ENCODE measurements around the gene CCDC33.

The CCDC33 gene

DNA sequence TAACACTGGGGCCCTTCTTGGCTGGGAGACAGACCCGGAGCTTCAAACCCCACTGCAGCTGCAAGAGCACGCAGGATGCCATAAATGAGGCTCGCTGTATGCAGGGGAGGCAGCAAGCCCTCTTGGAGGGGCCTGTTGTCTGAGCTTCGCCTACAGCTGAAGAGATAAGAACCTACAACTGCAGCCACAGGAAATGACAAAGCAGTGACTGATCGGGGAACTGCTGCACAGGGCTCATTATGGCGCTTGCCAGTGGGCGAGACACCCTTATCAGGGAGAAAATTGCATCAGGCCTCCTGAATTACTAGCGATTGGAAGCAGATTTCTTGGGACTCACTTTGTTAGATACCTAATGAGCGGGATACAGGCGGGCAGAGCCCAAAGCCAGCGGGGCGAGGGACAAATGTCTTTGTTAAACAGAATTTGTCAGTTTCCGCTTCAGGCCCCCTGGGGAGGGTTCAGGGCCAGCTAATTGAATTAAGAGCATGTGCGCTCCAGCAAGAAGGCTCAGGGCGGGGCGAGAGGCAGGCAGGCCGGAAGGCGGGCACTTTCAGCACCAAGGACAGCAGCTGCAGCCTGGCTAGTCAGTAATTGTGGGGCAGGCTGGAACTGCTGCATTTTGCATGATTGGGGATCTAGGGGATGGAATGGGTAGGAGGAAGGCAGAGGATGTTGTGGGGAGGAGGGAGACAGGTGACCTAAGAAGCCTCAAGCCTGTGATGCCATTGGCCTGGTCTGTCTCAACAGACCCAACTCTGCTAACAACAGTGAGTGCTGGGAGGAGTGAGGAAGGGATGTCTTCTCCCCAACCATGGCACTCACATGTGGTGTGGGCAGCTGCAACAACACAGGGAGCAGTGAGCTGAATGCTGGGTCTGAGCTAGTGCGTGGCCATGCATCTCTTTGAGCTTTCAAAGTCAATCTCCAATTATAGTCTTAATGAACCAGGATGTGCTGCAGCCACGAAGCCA, 55.3 kb downstream of the CCDC33 start:
- peak; percentile 78 for DNase-seq

GRCh38 chr15:74293021-74293810, 57.1 kb downstream of the CCDC33 start:
- no peak for DNase-seq

DNA sequence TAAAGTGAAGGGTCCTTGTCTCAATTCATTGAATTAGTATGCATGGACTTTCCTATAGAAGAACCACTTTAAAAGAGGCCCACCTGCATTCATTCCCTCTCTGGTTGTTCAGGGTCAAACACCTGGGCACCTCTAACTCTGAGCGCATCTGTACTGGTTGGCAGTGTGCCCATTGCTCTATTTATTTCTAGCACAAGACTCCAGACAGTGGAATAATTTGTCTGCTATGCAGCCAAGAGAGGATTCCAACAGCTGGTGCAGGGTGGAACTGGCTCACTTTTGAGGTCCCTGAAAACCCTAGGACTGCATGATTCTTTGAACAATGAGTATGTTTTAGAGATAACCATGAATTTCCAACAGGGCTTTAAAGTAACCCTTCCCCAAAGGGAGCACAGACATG, 57.9 kb downstream of the CCDC33 start:
- DNase-seq = no peak

GRCh38 chr15:74295800-74296199, 59.7 kb downstream of the CCDC33 start:
- DNase-seq = no peak

GRCh38 chr15:74297887-74298286, 61.8 kb downstream of the CCDC33 start:
- no peak for DNase-seq

- no peak for DNase-seq
These were observed 64.1 kb downstream of the CCDC33 start for GRCh38 chr15:74300057-74300795.

GRCh38 chr15:74301583-74302361, 65.6 kb downstream of the CCDC33 start:
- no peak for DNase-seq

GRCh38 chr15:74302821-74303359, 66.8 kb downstream of the CCDC33 start:
- peak; percentile 34 for DNase-seq

- DNase-seq = no peak
These were observed 67.7 kb downstream of the CCDC33 start for GRCh38 chr15:74303741-74304309.

DNA sequence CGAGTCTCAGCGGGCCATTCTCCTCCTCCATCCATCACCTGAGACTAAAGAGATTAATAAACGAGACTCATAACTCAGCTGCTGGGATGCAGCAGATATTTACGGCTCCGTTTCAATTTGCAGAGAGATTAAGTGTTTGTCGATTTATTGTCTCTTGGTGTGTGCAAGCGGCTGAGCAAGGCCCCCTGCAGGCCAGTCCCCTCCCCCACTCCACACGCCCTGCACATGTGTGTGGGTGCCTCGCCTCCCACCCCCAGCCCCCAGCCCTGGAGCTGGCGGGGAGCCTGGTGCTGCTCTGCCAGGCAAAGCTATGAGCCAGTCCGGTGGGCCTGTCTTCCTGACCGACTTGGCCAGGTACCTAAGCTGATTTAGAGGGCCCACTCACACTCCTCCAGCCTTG, 68.3 kb downstream of the CCDC33 start:
- DNase-seq = no peak

DNA sequence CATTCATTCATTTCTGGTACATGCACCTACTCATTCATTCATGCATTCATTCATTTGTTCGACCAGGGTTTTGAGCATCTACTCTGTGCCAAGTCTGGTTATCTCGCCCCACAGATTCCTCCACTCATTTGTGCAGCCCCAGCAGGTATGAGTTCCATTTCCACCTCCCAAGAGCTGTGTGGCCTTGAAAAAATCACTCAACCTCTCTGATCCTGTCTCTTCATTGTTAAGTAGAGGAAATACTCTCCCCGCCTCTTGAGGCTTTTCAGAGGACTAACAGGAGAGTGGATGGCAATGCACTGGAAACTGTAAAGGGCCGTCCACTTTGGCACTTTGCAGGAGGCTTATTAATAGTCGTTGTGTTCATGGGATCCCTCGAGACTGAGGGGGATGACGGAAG, 69.6 kb downstream of the CCDC33 start:
- DNase-seq = no peak

GRCh38 chr15:74306781-74307217, 70.7 kb downstream of the CCDC33 start:
- no peak for DNase-seq

- peak; percentile 69 for DNase-seq
These were observed 72.0 kb downstream of the CCDC33 start for GRCh38 chr15:74307827-74308811.

- peak; percentile 29 for DNase-seq
These were observed 75.8 kb downstream of the CCDC33 start for GRCh38 chr15:74311734-74312444.

DNA sequence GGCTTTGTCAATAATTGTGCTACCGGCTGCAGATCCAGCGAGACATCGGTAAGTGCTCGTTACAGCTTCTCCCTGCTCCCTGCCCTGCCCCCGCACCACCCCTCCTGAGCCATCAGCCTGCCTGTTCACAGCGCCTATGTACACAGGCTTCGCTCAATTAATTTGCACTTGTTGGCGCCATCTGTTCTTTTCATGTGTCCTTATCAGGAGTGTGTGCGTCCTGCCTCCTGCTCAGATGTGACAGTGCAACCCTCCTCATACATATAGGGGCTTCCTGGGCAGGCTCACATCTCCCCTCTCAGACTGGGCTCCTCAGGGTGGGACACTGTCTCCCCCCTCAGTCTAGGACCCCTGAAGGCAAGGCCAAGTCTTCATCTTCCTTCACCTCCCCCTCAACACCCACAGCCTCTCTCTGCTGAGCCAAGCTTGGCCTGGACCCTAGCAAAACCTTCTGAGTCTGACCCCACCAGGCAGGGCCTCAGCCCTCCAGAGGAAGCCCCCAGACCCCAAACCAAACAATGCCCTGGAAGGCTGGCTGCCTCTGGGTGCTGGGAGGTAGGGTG, 76.4 kb downstream of the CCDC33 start:
- DNase-seq = no peak

- DNase-seq = no peak
These were observed 77.8 kb downstream of the CCDC33 start for GRCh38 chr15:74313889-74314288.

- peak; percentile 42 for DNase-seq
These were observed 78.8 kb downstream of the CCDC33 start for GRCh38 chr15:74314795-74315438.

DNA sequence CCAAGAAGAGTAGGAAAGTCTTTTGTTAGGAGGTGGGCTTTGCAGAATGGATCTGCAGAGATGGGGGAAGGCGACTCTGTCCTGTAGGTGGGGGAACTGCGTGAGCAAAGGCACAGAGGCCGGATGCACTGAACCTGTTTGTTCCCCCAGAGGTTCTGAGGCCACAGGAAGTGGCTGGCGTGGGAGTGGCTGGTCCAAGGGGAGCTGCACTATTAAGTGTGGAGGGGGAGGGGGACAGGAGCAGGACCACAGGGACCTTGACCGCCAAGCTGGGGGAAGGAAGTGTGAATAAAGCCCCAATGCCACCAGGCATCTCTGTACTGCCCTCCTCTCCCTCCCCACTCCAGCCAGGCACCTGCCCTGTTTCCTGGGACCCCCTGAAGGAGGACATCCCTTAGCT, 79.5 kb downstream of the CCDC33 start:
- no peak for DNase-seq

DNA sequence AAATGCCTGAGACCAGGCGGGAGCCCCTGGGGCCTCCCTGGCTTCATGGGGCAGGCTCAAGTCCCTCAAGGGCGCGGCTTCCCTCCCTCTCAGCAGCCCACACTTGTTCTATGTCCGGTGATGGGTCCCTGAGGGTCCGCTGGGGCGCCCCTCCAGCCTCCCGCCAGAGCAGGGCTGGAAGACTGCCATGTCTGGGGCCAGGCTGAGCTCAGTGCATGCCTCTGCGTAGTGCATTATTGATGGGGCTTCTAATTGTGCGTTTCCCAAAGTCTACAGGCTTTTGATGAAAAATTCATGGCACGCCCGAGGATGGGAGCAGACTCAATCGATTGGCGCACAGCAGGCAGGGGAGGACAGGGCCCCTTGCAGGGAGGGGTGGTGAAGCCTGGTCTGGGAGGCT, 80.0 kb downstream of the CCDC33 start:
- DNase-seq = peak; percentile 29
